ENCODE results near the gene SH3D21.

SH3D21 gene

DNA sequence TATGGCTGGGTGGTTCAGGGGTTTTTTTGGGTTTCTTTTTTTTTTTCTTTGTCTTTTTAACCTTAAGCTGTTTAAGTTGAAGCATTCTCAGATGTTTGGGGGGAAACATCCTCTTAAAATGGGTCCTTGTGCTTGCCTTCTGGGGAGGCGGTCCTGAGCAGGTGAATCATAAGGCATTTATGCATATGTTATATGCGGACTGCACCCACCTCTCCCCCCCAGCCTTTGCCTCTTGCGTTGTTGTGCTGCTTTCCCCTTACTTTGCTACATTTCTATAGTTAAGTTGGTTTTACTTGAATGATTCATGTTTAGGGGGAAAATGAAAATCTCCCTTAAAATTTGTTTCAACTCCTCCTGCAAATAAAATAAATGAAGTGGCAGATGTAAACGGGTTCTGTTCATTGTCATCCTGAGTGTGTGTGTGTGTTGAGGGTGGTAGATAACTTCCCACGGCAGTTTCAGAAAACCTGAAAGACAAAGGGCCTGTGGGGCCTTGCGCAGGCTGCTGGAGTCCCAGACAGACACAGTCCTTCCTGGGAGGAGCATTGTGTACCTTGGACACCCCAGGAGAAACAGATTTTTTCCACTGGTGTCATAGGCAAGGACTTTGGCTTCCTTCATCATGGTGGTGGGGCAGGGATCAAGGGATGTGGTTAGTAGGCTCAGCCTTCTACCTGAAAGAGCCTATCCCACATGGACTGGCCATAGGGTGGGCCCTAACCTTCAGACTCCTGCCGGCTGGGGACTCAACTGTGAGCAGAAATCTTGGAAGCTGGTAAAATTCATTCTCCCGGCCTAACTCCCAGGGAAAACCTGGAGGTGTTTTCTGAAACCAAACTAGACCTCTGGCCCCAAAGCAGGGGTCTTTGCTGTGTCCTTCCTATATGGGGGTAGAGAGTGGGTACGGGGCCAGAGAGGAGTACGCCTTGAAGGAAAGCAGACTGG lies 926 bp upstream of the SH3D21 start:
- no peak overlapping the region for H3K4me3 ChIP-seq (ENCODE audit: low read depth, low read length)

DNA sequence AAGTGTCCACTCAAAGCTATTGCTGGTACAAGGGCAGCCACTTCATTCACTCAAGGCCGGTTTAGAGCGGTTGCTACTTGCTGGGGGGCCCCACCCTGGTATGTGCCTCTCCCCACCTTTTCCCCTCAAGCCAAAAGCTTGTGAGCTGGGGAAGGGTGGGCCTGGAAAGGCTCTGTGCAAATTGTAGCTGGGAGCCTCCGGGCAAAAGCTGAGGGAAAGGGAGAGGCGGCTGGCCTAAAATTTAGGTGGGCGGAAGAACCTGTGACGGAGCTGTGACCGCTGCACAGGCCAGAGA lies 306 bp upstream of the SH3D21 start:
- ChIA-PET POLR2A (interaction anchor here (0.7 to 2.4 kb wide), 4 partner anchors 8 to 81 kb away, joined by 3 to 11 read pairs (median 6); partner anchors contain the start of gene EVA1B), CTCF (interaction anchor here (1.1 kb wide), 1 partner anchor 20 kb away, joined by 7 read pairs; no protein-coding TSS in a partner anchor)
- Histone ChIP-seq H3K4me1 (ENCODE audit: control insufficient read depth, insufficient read depth, low read length) (no peaks in the 10 kb centered on the region), H3K4me3 (ENCODE audit: low read depth, low read length) (no peak overlapping the region), H3K36me3 (ENCODE audit: control insufficient read depth in 2 of 2, insufficient read depth in 1 of 2, low read length in 2 of 2) (peaks cover 6 to 78% of the 10 kb centered on the region in 2 experiments; a peak in 2 of 3 replicates), H3K27ac (ENCODE audit: extremely low read depth, low read depth, low read length) (no peak overlapping the region), H3K9me3 (ENCODE audit: control insufficient read depth, insufficient read depth, low read depth, low read length) (no peaks in the 10 kb centered on the region)
- TF ChIP-seq KLF1 (tag by site-specific recombination; IDR thresholded peaks at IDR 0.05), result peak; percentile 83
- TF ChIP-seq, protein P1, sequence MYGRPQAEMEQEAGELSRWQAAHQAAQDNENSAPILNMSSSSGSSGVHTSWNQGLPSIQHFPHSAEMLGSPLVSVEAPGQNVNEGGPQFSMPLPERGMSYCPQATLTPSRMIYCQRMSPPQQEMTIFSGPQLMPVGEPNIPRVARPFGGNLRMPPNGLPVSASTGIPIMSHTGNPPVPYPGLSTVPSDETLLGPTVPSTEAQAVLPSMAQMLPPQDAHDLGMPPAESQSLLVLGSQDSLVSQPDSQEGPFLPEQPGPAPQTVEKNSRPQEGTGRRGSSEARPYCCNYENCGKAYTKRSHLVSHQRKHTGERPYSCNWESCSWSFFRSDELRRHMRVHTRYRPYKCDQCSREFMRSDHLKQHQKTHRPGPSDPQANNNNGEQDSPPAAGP (tag by site-specific recombination; IDR thresholded peaks at IDR 0.05), result peak; percentile 56
- TF ChIP-seq GLIS2 (tag by site-specific recombination; IDR thresholded peaks at IDR 0.05), result peak; percentile 50; the same call in 1 of the 2 replicates
- TF ChIP-seq SP3 (tag by site-specific recombination; IDR thresholded peaks at IDR 0.05), result no peak

More for the DNA sequence above, 926 bp upstream of the SH3D21 start:
- ChIA-PET POLR2A (interaction anchor here (0.7 to 2.4 kb wide), 4 partner anchors 7 to 81 kb away, joined by 3 to 11 read pairs (median 6); partner anchors contain the start of gene EVA1B), CTCF (no interaction called here)
- Histone ChIP-seq H3K27ac (ENCODE audit: extremely low read depth, low read depth, low read length) (no peak overlapping the region), H3K36me3 (ENCODE audit: control insufficient read depth in 2 of 2, insufficient read depth in 1 of 2, low read length in 2 of 2) (peaks cover 9 to 78% of the 10 kb centered on the region in 2 experiments; a peak in 2 of 3 replicates), H3K4me1 (ENCODE audit: control insufficient read depth, insufficient read depth, low read length) (no peaks in the 10 kb centered on the region), H3K9me3 (ENCODE audit: control insufficient read depth, insufficient read depth, low read depth, low read length) (no peaks in the 10 kb centered on the region)
- TF ChIP-seq, protein P2, sequence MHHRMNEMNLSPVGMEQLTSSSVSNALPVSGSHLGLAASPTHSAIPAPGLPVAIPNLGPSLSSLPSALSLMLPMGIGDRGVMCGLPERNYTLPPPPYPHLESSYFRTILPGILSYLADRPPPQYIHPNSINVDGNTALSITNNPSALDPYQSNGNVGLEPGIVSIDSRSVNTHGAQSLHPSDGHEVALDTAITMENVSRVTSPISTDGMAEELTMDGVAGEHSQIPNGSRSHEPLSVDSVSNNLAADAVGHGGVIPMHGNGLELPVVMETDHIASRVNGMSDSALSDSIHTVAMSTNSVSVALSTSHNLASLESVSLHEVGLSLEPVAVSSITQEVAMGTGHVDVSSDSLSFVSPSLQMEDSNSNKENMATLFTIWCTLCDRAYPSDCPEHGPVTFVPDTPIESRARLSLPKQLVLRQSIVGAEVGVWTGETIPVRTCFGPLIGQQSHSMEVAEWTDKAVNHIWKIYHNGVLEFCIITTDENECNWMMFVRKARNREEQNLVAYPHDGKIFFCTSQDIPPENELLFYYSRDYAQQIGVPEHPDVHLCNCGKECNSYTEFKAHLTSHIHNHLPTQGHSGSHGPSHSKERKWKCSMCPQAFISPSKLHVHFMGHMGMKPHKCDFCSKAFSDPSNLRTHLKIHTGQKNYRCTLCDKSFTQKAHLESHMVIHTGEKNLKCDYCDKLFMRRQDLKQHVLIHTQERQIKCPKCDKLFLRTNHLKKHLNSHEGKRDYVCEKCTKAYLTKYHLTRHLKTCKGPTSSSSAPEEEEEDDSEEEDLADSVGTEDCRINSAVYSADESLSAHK (tag by site-specific recombination; IDR thresholded peaks at IDR 0.05), result peak; percentile 95
- no peak for TF ChIP-seq ZNF324 (tag by site-specific recombination; IDR thresholded peaks at IDR 0.05)
- TF ChIP-seq ZBTB20 (tag by site-specific recombination; IDR thresholded peaks at IDR 0.05), result no peak
- 0 out of 2 replicates have a peak, but pooled peaks have one; percentile 12 for TF ChIP-seq ZFHX2 (tag by site-specific recombination; conservative IDR thresholded peaks at IDR 0.05)
- TF ChIP-seq GLI2 (tag by site-specific recombination; IDR thresholded peaks at IDR 0.05; ENCODE audit: borderline replicate concordance, low read depth), result no peak

DNA sequence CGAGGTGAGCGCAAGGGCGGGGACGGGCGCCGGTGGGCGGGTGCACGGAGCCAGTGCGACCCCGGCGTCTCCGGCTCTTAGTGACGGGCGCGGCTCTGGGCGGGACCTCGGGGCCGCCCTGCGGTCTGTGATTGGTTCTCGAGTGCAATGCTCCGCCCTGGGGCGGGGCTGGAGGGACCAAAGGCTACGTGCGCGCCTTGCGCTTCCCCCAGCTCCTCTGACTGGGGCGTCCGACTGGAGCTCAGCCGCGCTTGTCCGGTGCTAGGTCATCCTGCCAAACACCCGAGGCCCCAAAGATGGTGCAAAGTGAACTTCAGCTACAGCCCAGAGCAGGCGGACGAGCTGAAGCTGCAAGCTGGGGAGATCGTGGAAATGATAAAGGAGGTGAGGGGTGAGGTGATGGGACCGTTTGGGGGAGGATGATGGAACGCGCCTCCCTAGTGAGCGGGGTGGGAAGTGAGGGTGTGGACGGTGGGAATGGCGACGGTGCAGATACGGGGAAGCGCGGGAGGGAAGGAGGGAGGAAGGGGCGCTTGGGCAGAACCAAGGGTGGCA lies 811 bp downstream of the SH3D21 start:
- no peaks in the 10 kb centered on the region for H3K9me3 ChIP-seq (ENCODE audit: control insufficient read depth, insufficient read depth, low read depth, low read length)
- H3K27ac ChIP-seq (ENCODE audit: extremely low read depth, low read depth, low read length), result peak overlapping the region; percentile 75; the same call in 1 of the 2 replicates
- H3K4me1 ChIP-seq (ENCODE audit: control insufficient read depth, insufficient read depth, low read length), result no peaks in the 10 kb centered on the region
- POLR2A ChIA-PET, result interaction anchor here (0.5 to 2.4 kb wide), 9 partner anchors 9 to 157 kb away, joined by 3 to 11 read pairs (median 5); partner anchors contain the start of genes EVA1B, LSM10 and TRAPPC3
- peak overlapping the region; percentile 53 for H3K4me3 ChIP-seq (ENCODE audit: low read depth, low read length)
- CTCF ChIA-PET, result interaction anchor here (0.6 to 1.1 kb wide), 2 partner anchors 21 to 102 kb away, joined by 7 read pairs; no protein-coding TSS in a partner anchor
- peaks cover 0 to 76% of the 10 kb centered on the region in 2 experiments; a peak in 2 of 3 replicates for H3K36me3 ChIP-seq (ENCODE audit: control insufficient read depth in 2 of 2, insufficient read depth in 1 of 2, low read length in 2 of 2)
- TF ChIP-seq ZNF521 (tag by site-specific recombination; IDR thresholded peaks at IDR 0.05), result no peak
- no peak for TF ChIP-seq OVOL3 (tag by site-specific recombination; IDR thresholded peaks at IDR 0.05)
- peak; percentile 77 for TF ChIP-seq WT1 (tag by site-specific recombination; IDR thresholded peaks at IDR 0.05)
- peak; percentile 63; the same call in 1 of the 2 replicates for TF ChIP-seq ZNF24 (tag by site-specific recombination; IDR thresholded peaks at IDR 0.05)
- no peak for TF ChIP-seq ZNF433 (tag by site-specific recombination; IDR thresholded peaks at IDR 0.05; ENCODE audit: low read depth)
- no peak; the same call in 1 of the 2 replicates for TF ChIP-seq MYNN (tag by site-specific recombination; IDR thresholded peaks at IDR 0.05; ENCODE audit: borderline replicate concordance)
- TF ChIP-seq, protein P3, sequence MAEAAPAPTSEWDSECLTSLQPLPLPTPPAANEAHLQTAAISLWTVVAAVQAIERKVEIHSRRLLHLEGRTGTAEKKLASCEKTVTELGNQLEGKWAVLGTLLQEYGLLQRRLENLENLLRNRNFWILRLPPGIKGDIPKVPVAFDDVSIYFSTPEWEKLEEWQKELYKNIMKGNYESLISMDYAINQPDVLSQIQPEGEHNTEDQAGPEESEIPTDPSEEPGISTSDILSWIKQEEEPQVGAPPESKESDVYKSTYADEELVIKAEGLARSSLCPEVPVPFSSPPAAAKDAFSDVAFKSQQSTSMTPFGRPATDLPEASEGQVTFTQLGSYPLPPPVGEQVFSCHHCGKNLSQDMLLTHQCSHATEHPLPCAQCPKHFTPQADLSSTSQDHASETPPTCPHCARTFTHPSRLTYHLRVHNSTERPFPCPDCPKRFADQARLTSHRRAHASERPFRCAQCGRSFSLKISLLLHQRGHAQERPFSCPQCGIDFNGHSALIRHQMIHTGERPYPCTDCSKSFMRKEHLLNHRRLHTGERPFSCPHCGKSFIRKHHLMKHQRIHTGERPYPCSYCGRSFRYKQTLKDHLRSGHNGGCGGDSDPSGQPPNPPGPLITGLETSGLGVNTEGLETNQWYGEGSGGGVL (tag by site-specific recombination; IDR thresholded peaks at IDR 0.05), result peak; percentile 73
- TF ChIP-seq, protein P4, sequence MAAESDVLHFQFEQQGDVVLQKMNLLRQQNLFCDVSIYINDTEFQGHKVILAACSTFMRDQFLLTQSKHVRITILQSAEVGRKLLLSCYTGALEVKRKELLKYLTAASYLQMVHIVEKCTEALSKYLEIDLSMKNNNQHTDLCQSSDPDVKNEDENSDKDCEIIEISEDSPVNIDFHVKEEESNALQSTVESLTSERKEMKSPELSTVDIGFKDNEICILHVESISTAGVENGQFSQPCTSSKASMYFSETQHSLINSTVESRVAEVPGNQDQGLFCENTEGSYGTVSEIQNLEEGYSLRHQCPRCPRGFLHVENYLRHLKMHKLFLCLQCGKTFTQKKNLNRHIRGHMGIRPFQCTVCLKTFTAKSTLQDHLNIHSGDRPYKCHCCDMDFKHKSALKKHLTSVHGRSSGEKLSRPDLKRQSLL (tag by site-specific recombination; IDR thresholded peaks at IDR 0.05), result no peak
- TF ChIP-seq YY2 (tag by site-specific recombination; IDR thresholded peaks at IDR 0.05), result no peak
- no peak for TF ChIP-seq ZNF132 (tag by site-specific recombination; IDR thresholded peaks at IDR 0.05; ENCODE audit: borderline replicate concordance)
- TF ChIP-seq GFI1B (tag by site-specific recombination; IDR thresholded peaks at IDR 0.05), result no peak
- no peak for TF ChIP-seq ZNF830 (tag by site-specific recombination; IDR thresholded peaks at IDR 0.05; ENCODE audit: low read depth)
- TF ChIP-seq ZNF174 (tag by site-specific recombination; IDR thresholded peaks at IDR 0.05), result no peak

Data from HEK293 (cell line).